ENCODE results near the gene SMIM20. TPM values are rescaled to one million over a fixed set of nuclear protein-coding genes. Genes with fewer than 3 reads are reported as not detected.

The SMIM20 gene
- total RNA-seq, 4 donors from 2014 or later: 26.5 to 44.2 (median 34.8) TPM

DNA sequence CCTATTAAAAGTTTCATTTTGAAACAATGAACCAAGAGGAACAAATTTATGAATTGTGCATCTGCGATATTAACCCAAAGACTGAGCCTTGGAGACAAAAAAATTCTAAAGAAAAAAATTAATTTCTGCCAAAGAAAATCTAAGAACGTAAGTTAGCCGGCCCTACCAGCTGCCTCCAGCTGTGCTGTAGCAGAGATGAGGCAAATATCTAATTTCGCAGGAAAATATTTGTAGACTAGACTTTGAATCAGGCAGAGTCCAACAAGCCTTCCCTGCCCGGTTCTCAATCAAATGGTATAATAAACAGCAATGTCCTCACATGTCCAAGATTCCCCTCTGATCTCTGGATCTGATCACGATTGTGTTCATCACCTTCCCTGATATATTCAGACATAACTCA, 21.2 kb upstream of the SMIM20 start:
- no peak for TF ChIP-seq POLR2A (IDR thresholded peaks at IDR 0.05)
- no peak for TF ChIP-seq CTCF (IDR thresholded peaks at IDR 0.05)
- no peak for TF ChIP-seq POLR2AphosphoS5 (IDR thresholded peaks at IDR 0.05)
- TF ChIP-seq EP300 (IDR thresholded peaks at IDR 0.05): no peak
- H3K4me3 ChIP-seq: no peak overlapping the region
- H3K9me3 ChIP-seq: no peaks in the 10 kb centered on the region
- no peaks in the 10 kb centered on the region for H3K4me1 ChIP-seq
- no peaks in the 10 kb centered on the region for H3K36me3 ChIP-seq
- no peak for ATAC-seq
- H3K27me3 ChIP-seq: no peaks in the 10 kb centered on the region
- H3K27ac ChIP-seq: no peak overlapping the region
- 55 to 57% methylated on average over 5 to 6 of the region's 6 CpGs for whole genome bisulfite sequencing, 2 donors (ENCODE audit: low coverage in 1 of 2)

DNA sequence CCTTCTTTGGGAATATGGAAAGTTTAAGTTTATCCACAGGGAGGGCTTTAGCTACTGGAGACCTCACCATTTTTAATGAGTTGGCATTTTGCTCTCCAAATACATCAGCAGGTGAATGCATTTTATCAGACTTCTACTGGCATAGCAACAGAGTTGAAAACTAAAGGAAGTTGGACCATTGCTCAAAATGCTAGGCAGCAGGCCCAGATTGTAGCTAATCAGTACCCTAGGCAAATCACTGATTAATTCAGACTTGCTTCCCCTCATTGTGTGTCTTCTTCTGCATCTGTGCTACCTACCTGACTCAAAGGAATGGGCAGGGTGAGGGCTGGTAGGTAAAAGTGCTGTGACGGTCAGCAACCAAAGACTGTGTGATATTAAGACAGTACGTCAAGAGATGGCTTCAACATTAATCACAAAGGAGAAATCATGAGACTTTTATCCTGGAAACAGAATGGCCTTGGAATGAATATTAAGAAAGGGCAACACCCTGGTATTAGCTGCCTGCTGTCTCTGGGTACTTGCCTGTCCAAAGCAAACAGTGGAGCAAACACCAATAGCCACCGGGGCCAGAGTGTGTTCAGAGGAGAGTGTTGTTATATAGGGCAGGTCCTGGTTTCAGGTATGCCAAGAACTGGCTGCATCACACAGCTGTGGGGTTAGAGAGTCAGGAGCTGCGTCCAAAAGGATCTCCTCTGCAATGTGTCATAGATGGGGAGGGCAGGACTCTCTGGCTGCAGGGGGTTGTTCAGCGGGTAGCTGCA, 17.1 kb upstream of the SMIM20 start:
- no peaks in the 10 kb centered on the region for H3K27me3 ChIP-seq
- H3K27ac ChIP-seq: no peak overlapping the region
- no peak for TF ChIP-seq EP300 (IDR thresholded peaks at IDR 0.05)
- no peak for TF ChIP-seq POLR2A (IDR thresholded peaks at IDR 0.05)
- no peak for TF ChIP-seq POLR2AphosphoS5 (IDR thresholded peaks at IDR 0.05)
- TF ChIP-seq CTCF (IDR thresholded peaks at IDR 0.05): no peak
- H3K36me3 ChIP-seq: no peaks in the 10 kb centered on the region
- H3K4me3 ChIP-seq: no peak overlapping the region
- no peak for ATAC-seq
- WGBS, 2 donors (ENCODE audit: low coverage in 1 of 2): 63 to 83% methylated on average over 2 to 5 of the region's 5 CpGs
- no peaks in the 10 kb centered on the region for H3K9me3 ChIP-seq
- H3K4me1 ChIP-seq: no peaks in the 10 kb centered on the region

GRCh38 chr4:25900310-25900709, 13.7 kb upstream of the SMIM20 start:
- Histone ChIP-seq H3K9me3 (no peaks in the 10 kb centered on the region), H3K36me3 (no peaks in the 10 kb centered on the region), H3K27ac (no peak overlapping the region), H3K4me1 (no peaks in the 10 kb centered on the region), H3K27me3 (no peaks in the 10 kb centered on the region), H3K4me3 (no peak overlapping the region)
- 100% methylated on average over 1 of the region's 1 CpG for WGBS, 2 donors (ENCODE audit: low coverage in 1 of 2)
- no peak for TF ChIP-seq EP300 (IDR thresholded peaks at IDR 0.05)
- no peak for TF ChIP-seq POLR2AphosphoS5 (IDR thresholded peaks at IDR 0.05)
- TF ChIP-seq POLR2A (IDR thresholded peaks at IDR 0.05): no peak
- no peak for TF ChIP-seq CTCF (IDR thresholded peaks at IDR 0.05)
- ATAC-seq: no peak

DNA sequence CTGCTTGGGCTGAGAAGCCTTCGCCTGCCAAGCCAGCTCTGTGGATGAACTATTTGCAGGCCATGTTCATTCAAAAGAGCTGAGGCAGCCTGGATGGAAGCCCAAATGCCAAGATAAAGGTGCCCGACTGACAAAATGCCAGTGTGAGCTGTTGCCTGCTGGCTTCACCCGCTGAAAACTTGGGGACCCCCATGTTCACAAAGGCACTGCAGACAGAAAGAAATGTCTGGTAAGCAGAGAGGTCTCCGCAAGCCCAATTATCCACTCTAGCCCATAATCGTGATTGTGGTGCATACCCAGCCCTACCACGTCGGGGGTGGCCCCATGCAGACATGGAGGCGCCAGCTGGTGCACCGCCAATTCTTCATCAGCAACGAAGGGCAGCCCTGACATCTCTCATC, 13.0 kb upstream of the SMIM20 start:
- Histone ChIP-seq H3K36me3 (no peaks in the 10 kb centered on the region), H3K9me3 (no peaks in the 10 kb centered on the region), H3K4me3 (no peak overlapping the region), H3K27ac (no peak overlapping the region), H3K4me1 (no peaks in the 10 kb centered on the region), H3K27me3 (no peaks in the 10 kb centered on the region)
- 20 to 86% methylated on average over 1 to 7 of the region's 10 CpGs for WGBS, 2 donors (ENCODE audit: low coverage in 1 of 2)
- TF ChIP-seq POLR2AphosphoS5 (IDR thresholded peaks at IDR 0.05): no peak
- no peak for TF ChIP-seq CTCF (IDR thresholded peaks at IDR 0.05)
- no peak for TF ChIP-seq EP300 (IDR thresholded peaks at IDR 0.05)
- no peak for TF ChIP-seq POLR2A (IDR thresholded peaks at IDR 0.05)
- ATAC-seq: no peak

All from gastroesophageal sphincter (tissue), 4 donors.